Neural progenitor cell (in vitro differentiated cells): ENCODE measurements around the gene GLIS1.

Source experiments
- CTCF ChIP-seq: fragments of 200-600 bp; sonication (generic); IDR thresholded peaks from 2 replicates; pipeline ENCODE4 v1.5.1; 2017; ENCODE audit warnings: antibody characterized with exemption, mild to moderate bottlenecking
- EZH2 ChIP-seq: fragments of 200-600 bp; sonication (generic); IDR thresholded peaks from 2 replicates; pipeline ENCODE4 v1.6.1; 2017; ENCODE audit warnings: antibody characterized with exemption, mild to moderate bottlenecking, moderate library complexity

GRCh38 chr1:53535226-53535625 is 203.7 kb downstream of the GLIS1 start:
- no peak for TF ChIP-seq CTCF
- TF ChIP-seq EZH2, result no peak
